DND-41 (cell line): ENCODE data around the gene SLC25A34.

Experiments used
- CTCF ChIP-seq: IDR thresholded peaks from 2 replicates; pipeline ENCODE4 v1.5.1; 2012; ENCODE audit warnings: borderline replicate concordance, low read length, moderate library complexity, mild to moderate bottlenecking; ENCODE audit not compliant: poor library complexity, severe bottlenecking; ENCODE audit errors: extremely low read depth
- EZH2 ChIP-seq: IDR thresholded peaks from 3 replicates; pipeline ENCODE4 v1.6.1; 2012; ENCODE audit warnings: borderline replicate concordance, low read depth, mild to moderate bottlenecking, moderate library complexity, low read length, inconsistent platforms; ENCODE audit not compliant: severe bottlenecking

DNA sequence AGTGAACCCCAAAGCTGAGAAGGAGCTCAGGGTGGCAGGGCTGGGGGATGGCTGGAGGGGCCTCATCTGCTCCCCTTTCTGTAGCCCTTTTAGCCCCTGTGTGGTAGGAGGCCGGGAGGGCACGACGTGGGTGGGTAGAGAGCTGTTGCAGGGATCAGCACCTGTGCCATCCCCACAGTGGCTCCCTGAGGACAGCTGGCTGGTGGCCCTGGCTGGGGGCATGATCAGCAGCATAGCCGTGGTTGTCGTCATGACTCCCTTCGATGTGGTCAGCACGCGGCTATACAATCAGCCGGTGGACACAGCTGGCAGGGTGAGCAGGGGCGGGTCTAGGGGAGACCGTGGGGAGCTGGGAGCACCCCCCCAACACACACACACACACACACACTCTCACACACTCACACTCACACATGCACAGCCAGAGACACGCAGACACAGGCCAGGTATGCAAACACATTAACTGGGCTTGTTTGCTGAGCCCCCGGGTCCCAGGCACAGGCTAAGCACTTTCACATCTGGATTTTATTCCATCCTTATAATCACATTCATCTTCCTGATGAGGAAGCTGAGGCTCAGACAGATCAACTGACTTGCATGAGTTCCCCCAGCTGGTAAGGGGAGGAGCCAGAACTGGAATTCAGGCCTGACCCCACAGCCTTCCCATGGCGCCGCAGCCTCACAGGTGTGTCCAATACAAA lies 2.5 kb downstream of the SLC25A34 start:
- no peak for TF ChIP-seq CTCF
- TF ChIP-seq EZH2, result no peak
